ENCODE data around the gene RIPK3. TPM values are rescaled to one million over a fixed set of nuclear protein-coding genes. Genes with fewer than 3 reads are reported as not detected.

The RIPK3 gene
- total and polyA plus RNA-seq, 2 of the 8 experiments (the other 6 are each of a cell fraction or from before 2014, with no cell fraction given), result 0.24 to 0.39 TPM

DNA sequence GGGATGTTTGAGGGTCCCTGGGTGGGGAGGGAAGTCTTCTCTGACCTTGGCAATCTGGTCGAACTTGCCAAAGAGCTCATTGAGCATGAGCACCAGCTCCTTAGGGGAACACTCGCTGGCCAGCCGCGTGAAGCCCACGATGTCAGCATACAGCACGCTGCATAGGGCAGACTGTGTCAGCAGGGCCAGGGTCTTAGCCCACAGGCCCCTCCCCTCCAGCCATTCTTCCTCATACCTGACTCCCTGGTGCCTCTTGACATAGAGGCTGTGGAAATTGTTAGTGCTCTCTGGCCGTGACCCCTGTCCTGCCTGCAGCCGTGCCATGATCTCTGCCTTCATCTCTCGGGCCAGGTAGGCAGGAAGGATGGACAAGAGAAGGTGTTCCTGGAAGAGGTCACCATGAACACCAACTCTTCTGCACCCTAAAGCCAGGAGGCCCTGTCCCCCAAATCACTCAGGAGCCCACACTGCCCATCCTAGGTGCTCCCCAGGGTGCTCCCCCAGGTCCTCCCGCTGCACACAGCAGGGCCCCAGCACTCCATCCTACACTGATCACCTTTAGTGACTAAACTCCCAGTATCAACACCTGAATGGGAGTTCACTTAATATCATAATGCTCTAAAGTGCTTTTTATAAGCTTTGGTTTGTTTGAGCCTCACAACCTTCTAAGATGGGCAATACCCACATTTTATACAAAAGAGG lies 8.7 kb downstream of the RIPK3 start:
- no peak overlapping the region for H2AFZ ChIP-seq (ENCODE audit: low read length)
- H3K56ac ChIP-seq (replicated peaks; ENCODE audit: insufficient read length, low read depth, low read length), result no peak overlapping the region
- 84% methylated on average over 10 of the region's 10 CpGs; no CpG with 5 or more reads in 1 of the 2 experiments for whole genome bisulfite sequencing, 2 experiments (ENCODE audit: extremely low coverage in 1 of 2, insufficient coverage in 1 of 2, insufficient read length in 1 of 2, insufficient replicate concordance in 2 of 2, low coverage in 1 of 2, low lambda C conversion rate in 2 of 2, missing lambda C conversion rate in 1 of 2)
- H2BK5ac ChIP-seq (ENCODE audit: low read depth, low read length), result no peak overlapping the region
- no peak overlapping the region; the same call in 1 of the 2 replicates for H4K8ac ChIP-seq (ENCODE audit: extremely low read depth, insufficient read depth, low read length)
- peaks cover 0 to 2% of the 10 kb centered on the region in 2 experiments for H4K20me1 ChIP-seq (replicated peaks in 1 of 2; ENCODE audit: control insufficient read depth in 1 of 2, insufficient read depth in 2 of 2, low read length in 2 of 2)
- no peaks in the 10 kb centered on the region for H3K79me2 ChIP-seq (ENCODE audit: control insufficient read depth in 1 of 2, insufficient read depth in 2 of 2, low read length in 2 of 2)
- H3K9ac ChIP-seq (replicated peaks in 1 of 4; ENCODE audit: extremely low read depth in 1 of 4, low read depth in 3 of 4, low read length in 3 of 4), result no peak overlapping the region
- no peak overlapping the region for H2BK12ac ChIP-seq (ENCODE audit: low read depth, low read length)
- no peaks in the 10 kb centered on the region for H3K79me1 ChIP-seq (ENCODE audit: low read depth, low read length)
- no peak overlapping the region for H3K27ac ChIP-seq (ENCODE audit: low read depth, low read length)
- FAIRE-seq (no peak), DNase-seq (ENCODE audit: low read depth in 1 of 2, low spot score in 2 of 2) (no peak)
- 0 out of 8 replicates have a peak overlapping the region, but pooled peaks of 1 of the 4 experiments have one; percentile 62 for H3K4me3 ChIP-seq (ENCODE audit: extremely low read depth in 1 of 4, insufficient read depth in 2 of 4, low read depth in 3 of 4, low read length in 4 of 4)
- ChIA-PET CTCF (ENCODE audit: partially characterized antibody) (interaction anchor here (0.7 to 27.8 kb wide), 16 partner anchors 9 to 123 kb away, joined by 3 to 664 read pairs (median 13); partner anchors contain the start of genes CBLN3, CIDEB, KHNYN and LTB4R), POLR2A (ENCODE audit: partially characterized antibody) (interaction anchor here (1.2 to 5.8 kb wide), 4 partner anchors 15 to 111 kb away, joined by 3 to 46 read pairs (median 3); partner anchors contain the start of genes CBLN3 and KHNYN)
- peaks cover 18% of the 10 kb centered on the region for H3K23me2 ChIP-seq (ENCODE audit: low read depth, low read length)
- no peak overlapping the region for H2BK120ac ChIP-seq (replicated peaks; ENCODE audit: low read depth, low read length)
- peaks cover 30 to 72% (median 46%) of the 10 kb centered on the region in 4 experiments for H3K27me3 ChIP-seq (replicated peaks in 1 of 4; ENCODE audit: control insufficient read depth in 3 of 4, extremely low read depth in 1 of 4, insufficient read depth in 3 of 4, low read length in 3 of 4)
- no peaks in the 10 kb centered on the region for H3K9me3 ChIP-seq (ENCODE audit: insufficient read depth in 2 of 2, low read depth in 1 of 2, low read length in 1 of 2)
- H2BK20ac ChIP-seq (ENCODE audit: low read length), result no peak overlapping the region
- H3K23ac ChIP-seq (ENCODE audit: insufficient read length), result no peak overlapping the region
- no peak overlapping the region for H2BK15ac ChIP-seq (ENCODE audit: low read length)
- no peak overlapping the region for H4K5ac ChIP-seq (ENCODE audit: insufficient read length, low read depth, low read length)
- no peak overlapping the region for H2AK5ac ChIP-seq (ENCODE audit: low read depth, low read length)
- H3K18ac ChIP-seq (ENCODE audit: extremely low read depth, low read length), result no peak overlapping the region
- H3K4ac ChIP-seq (replicated peaks; ENCODE audit: insufficient read length, low read depth, low read length), result no peak overlapping the region
- no peak for TF ChIP-seq TAF7 (optimal IDR thresholded peaks at IDR 0.05; ENCODE audit: borderline replicate concordance, low read depth, low read length)
- TF ChIP-seq, protein P1, sequence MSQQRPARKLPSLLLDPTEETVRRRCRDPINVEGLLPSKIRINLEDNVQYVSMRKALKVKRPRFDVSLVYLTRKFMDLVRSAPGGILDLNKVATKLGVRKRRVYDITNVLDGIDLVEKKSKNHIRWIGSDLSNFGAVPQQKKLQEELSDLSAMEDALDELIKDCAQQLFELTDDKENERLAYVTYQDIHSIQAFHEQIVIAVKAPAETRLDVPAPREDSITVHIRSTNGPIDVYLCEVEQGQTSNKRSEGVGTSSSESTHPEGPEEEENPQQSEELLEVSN (IDR thresholded peaks at IDR 0.05), result no peak
- H4K91ac ChIP-seq (replicated peaks; ENCODE audit: insufficient read length, low read length), result no peak overlapping the region
- peaks cover 0 to 16% (median 9%) of the 10 kb centered on the region in 4 experiments; a peak in 5 of 7 replicates for H3K4me1 ChIP-seq (replicated peaks in 1 of 4; ENCODE audit: control insufficient read depth in 3 of 4, insufficient read depth in 4 of 4, low read length in 3 of 4)
- no peak overlapping the region; a peak in 1 of 4 replicates for H3K4me2 ChIP-seq (ENCODE audit: insufficient read depth in 1 of 2, low read depth in 2 of 2, low read length in 2 of 2)
- H3K36me3 ChIP-seq (ENCODE audit: control insufficient read depth in 2 of 4, insufficient read depth in 4 of 4, low read length in 3 of 4), result no peaks in the 10 kb centered on the region
- no peak overlapping the region for H3K14ac ChIP-seq (ENCODE audit: insufficient read length)
